ENCODE data around the gene GLI2. TPM values are rescaled to one million over a fixed set of nuclear protein-coding genes. Genes with fewer than 3 reads are reported as not detected.

Gene GLI2
- total and polyA plus RNA-seq, 2 of the 8 experiments (the other 6 are each of a cell fraction or from before 2014, with no cell fraction given), result 18.4 to 46.9 TPM

DNA sequence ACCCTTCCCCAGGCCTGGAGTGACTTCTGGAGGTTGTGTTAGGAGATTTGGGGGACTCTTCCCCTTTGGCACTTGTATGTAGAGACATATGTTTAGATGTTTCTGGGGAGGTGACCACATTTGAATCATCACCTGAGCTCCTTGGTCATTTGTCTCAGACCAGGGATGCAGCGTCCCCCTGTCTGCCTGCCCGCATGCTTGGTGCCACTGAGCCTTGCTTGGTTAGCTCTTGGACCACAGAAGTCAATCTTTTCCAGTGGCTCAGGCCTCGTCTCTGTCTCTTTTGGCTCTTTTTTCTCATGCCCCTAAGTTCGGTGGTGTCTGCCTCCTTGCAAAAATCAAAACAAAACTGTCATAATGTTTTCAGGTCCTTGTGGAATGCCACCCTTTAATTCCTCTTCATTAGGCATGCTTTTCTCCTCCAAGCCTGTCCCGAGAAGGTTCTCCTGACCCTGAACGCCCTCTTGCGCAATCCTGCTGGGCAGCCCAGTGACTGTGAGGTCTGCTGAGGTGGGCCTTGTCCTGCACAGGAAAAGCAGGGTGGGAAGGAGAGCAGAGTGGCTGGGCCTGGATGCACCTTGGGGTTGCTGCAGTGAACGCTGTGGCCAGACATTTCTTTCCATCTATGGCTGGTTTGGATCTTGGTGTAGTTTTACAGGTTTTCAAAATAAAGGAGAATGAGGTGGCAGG is 24.9 kb downstream of the GLI2 start:
- Histone ChIP-seq H4K5ac (ENCODE audit: insufficient read length, low read depth, low read length) (no peak overlapping the region), H4K8ac (ENCODE audit: extremely low read depth, insufficient read depth, low read length) (no peak overlapping the region; the same call in 1 of the 2 replicates), H2BK20ac (ENCODE audit: low read length) (no peak overlapping the region), H3K56ac (replicated peaks; ENCODE audit: insufficient read length, low read depth, low read length) (no peak overlapping the region), H3K9me3 (ENCODE audit: insufficient read depth in 2 of 2, low read depth in 1 of 2, low read length in 1 of 2) (no peaks in the 10 kb centered on the region), H2BK15ac (ENCODE audit: low read length) (0 out of 2 replicates have a peak overlapping the region, but pooled peaks have one; percentile 23), H3K79me2 (ENCODE audit: control insufficient read depth in 1 of 2, insufficient read depth in 2 of 2, low read length in 2 of 2) (peaks cover 17 to 100% of the 10 kb centered on the region in 2 experiments), H3K4me2 (ENCODE audit: insufficient read depth in 1 of 2, low read depth in 2 of 2, low read length in 2 of 2) (no peak overlapping the region), H2BK120ac (replicated peaks; ENCODE audit: low read depth, low read length) (no peak overlapping the region), H2BK5ac (ENCODE audit: low read depth, low read length) (no peak overlapping the region), H3K4me3 (ENCODE audit: extremely low read depth in 1 of 4, insufficient read depth in 2 of 4, low read depth in 3 of 4, low read length in 4 of 4) (no peak overlapping the region), H3K14ac (ENCODE audit: insufficient read length) (no peak overlapping the region), H2AK5ac (ENCODE audit: low read depth, low read length) (no peak overlapping the region; the same call in 1 of the 2 replicates), H3K36me3 (ENCODE audit: control insufficient read depth in 2 of 4, insufficient read depth in 4 of 4, low read length in 3 of 4) (no peaks in the 10 kb centered on the region), H2BK12ac (ENCODE audit: low read depth, low read length) (0 out of 2 replicates have a peak overlapping the region, but pooled peaks have one; percentile 2), H3K4me1 (replicated peaks in 1 of 4; ENCODE audit: control insufficient read depth in 3 of 4, insufficient read depth in 4 of 4, low read length in 3 of 4) (peaks cover 21 to 59% (median 43%) of the 10 kb centered on the region in 4 experiments), H2AFZ (ENCODE audit: low read length) (no peak overlapping the region), H3K9ac (replicated peaks in 1 of 4; ENCODE audit: extremely low read depth in 1 of 4, low read depth in 3 of 4, low read length in 3 of 4) (no peak overlapping the region; a peak in 1 of 7 replicates), H3K23ac (ENCODE audit: insufficient read length) (no peak overlapping the region), H4K91ac (replicated peaks; ENCODE audit: insufficient read length, low read length) (no peak overlapping the region), H3K18ac (ENCODE audit: extremely low read depth, low read length) (no peak overlapping the region; the same call in 1 of the 2 replicates), H3K79me1 (ENCODE audit: low read depth, low read length) (peaks cover 52% of the 10 kb centered on the region), H3K4ac (replicated peaks; ENCODE audit: insufficient read length, low read depth, low read length) (no peak overlapping the region), H3K23me2 (ENCODE audit: low read depth, low read length) (no peaks in the 10 kb centered on the region), H3K27me3 (replicated peaks in 1 of 4; ENCODE audit: control insufficient read depth in 3 of 4, extremely low read depth in 1 of 4, insufficient read depth in 3 of 4, low read length in 3 of 4) (no peaks in the 10 kb centered on the region), H4K20me1 (replicated peaks in 1 of 2; ENCODE audit: control insufficient read depth in 1 of 2, insufficient read depth in 2 of 2, low read length in 2 of 2) (peaks cover 25 to 42% of the 10 kb centered on the region in 2 experiments), H3K27ac (ENCODE audit: low read depth, low read length) (no peak overlapping the region)
- POLR2A ChIA-PET (ENCODE audit: partially characterized antibody), result interaction anchor here (0.8 kb wide), 1 partner anchor 314 kb away, joined by 3 read pairs; no protein-coding TSS in a partner anchor
- TF ChIP-seq CEBPB (IDR thresholded peaks at IDR 0.05; ENCODE audit: low read depth, low read length) (peak; percentile 97), JUND (IDR thresholded peaks at IDR 0.05; ENCODE audit: low read length) (no peak), RBBP5 (IDR thresholded peaks at IDR 0.05; ENCODE audit: borderline replicate concordance, low read depth, low read length) (no peak)
- CTCF ChIA-PET (ENCODE audit: partially characterized antibody), result interaction anchor here (2.1 kb wide), 1 partner anchor 23 kb away, joined by 7 read pairs; no protein-coding TSS in a partner anchor
- no peak for FAIRE-seq
- WGBS, 2 experiments (ENCODE audit: extremely low coverage in 1 of 2, insufficient coverage in 1 of 2, insufficient read length in 1 of 2, insufficient replicate concordance in 2 of 2, low coverage in 1 of 2, low lambda C conversion rate in 2 of 2, missing lambda C conversion rate in 1 of 2), result 94% methylated on average over 8 of the region's 8 CpGs; no CpG with 5 or more reads in 1 of the 2 experiments
- no peak for DNase-seq (ENCODE audit: low read depth in 1 of 2, low spot score in 2 of 2)

Data from H1 (cell line).